ENCODE measurements around the gene KCNAB3. TPM values are rescaled to one million over a fixed set of nuclear protein-coding genes. Genes with fewer than 3 reads are reported as not detected.

Gene KCNAB3
- total RNA-seq, 1 experiment from 2014 or later: 0.38 TPM

- no peak for DNase-seq (ENCODE audit: low spot score)
Observed at GRCh38 chr17:7881276-7882054, 48.2 kb downstream of the KCNAB3 start.

DNA sequence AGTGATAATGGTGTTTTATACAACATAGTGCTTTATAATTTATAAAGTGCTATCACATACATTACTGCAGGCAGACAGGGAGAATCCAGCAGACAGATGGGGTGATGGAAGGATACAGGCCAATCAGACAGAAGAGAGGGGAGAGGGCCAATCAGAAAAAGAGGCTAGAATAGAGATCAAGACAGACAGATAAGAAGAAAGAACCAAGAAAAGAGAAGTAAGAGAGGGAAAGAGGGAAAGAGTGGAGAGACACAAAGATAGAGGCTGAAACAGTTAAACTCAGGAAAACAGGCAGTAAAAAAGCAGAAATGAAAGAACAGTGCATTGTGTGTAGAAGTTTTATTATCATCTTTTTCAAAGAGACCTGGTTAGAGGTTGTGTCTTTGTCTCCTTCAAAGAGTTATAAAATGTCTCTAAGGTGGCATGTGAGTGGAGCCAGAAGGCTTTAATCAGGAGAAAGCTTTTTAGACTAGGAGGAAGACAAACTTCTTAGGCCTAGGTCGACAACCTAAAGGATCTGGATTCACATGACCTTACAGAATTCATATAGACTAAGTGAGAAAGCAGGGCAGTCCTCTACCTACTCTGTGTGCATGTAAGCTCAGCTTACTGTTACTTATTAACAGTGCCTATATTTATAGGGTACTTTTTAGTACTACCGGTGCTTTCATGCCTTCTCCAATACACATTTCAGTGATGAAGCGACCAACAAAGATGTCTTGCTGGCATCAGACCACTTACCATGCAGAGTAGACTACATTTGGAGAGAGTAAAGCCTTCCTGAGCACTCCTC, 49.4 kb downstream of the KCNAB3 start:
- DNase-seq (ENCODE audit: low spot score): no peak

DNA sequence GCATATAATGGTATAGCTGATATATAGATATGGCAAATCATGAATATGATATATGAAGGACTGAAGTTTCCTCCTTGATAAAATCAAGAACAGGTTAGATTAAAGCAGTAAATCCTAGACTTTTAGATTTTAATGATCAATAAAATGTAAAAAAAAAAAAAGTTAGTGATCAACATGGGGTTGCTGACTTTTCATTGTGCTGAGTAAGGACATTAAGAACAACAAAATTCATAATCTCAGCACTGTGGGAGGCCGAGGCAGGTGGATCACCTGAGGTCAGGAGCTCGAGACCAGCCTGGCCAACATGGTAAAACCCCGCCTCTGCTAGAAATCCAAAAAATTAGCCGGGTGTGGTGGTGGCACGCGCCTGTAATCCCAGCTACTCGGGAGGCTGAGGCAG, 51.4 kb downstream of the KCNAB3 start:
- DNase-seq (ENCODE audit: low spot score): no peak

DNA sequence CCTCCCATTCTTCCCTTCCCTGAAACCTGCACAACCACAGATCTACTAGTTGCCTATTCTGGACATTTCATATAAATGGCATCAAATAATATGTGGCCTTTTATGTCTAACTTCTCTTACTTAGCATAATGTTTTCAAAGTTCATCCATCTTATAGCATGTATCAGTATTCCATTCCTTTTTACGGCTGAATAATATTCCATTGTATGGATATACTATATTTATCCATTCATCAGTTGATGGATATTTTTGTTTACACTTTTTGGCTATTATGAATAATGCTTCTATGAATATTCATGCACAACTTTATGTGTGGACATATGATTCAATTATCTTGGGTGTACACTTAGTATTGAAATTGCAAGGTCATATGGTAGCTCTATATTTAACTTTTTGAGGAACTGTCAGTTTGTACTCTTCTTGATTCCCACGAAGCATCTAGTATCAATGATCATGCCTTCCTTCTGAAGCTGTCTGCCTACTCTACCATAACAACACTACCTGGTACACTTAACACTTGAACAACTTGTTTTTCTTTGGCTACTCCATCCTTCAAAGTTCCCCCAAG, 53.8 kb downstream of the KCNAB3 start:
- DNase-seq (ENCODE audit: low spot score): no peak

GRCh38 chr17:7873051-7873450, 56.6 kb downstream of the KCNAB3 start:
- DNase-seq (ENCODE audit: low spot score): no peak

Other genes starting within 250 kb of the KCNAB3 start
- gene TP53, start 242.4 kb downstream of the KCNAB3 start, total RNA-seq (2014; rRNA removed; shearing (Covaris generic)): 99.3 and 107 TPM in 2 replicates
- gene WRAP53, start 241.4 kb downstream of the KCNAB3 start, total RNA-seq (2014; rRNA removed; shearing (Covaris generic)): 26.0 and 27.4 TPM in 2 replicates
- gene EFNB3, start 224.7 kb downstream of the KCNAB3 start, total RNA-seq (2014; rRNA removed; shearing (Covaris generic)): 7.6 and 11.3 TPM in 2 replicates
- 0.17 TPM in 2 replicates for gene DNAH2, start 212.1 kb downstream of the KCNAB3 start, total RNA-seq (2014; rRNA removed; shearing (Covaris generic))
- 0.16 and 0.93 TPM in 2 replicates for gene KDM6B, start 95.6 kb downstream of the KCNAB3 start, total RNA-seq (2014; rRNA removed; shearing (Covaris generic))
- gene TMEM88, start 74.8 kb downstream of the KCNAB3 start, total RNA-seq (2014; rRNA removed; shearing (Covaris generic)): not detected in 2 replicates
- 200 and 243 TPM in 2 replicates for gene NAA38, start 72.3 kb downstream of the KCNAB3 start, total RNA-seq (2014; rRNA removed; shearing (Covaris generic))
- gene CYB5D1, start 71.9 kb downstream of the KCNAB3 start, total RNA-seq (2014; rRNA removed; shearing (Covaris generic)): 15.7 and 18.4 TPM in 2 replicates
- gene CHD3, start 41.1 kb downstream of the KCNAB3 start, total RNA-seq (2014; rRNA removed; shearing (Covaris generic)): 89.2 and 104 TPM in 2 replicates
- 1.5 and 1.8 TPM in 2 replicates for gene RNF227, start 13.6 kb downstream of the KCNAB3 start, total RNA-seq (2014; rRNA removed; shearing (Covaris generic))
- gene TRAPPC1, start 2.1 kb upstream of the KCNAB3 start, total RNA-seq (2014; rRNA removed; shearing (Covaris generic)): 54.2 and 64.2 TPM in 2 replicates
- 34.5 and 35.4 TPM in 2 replicates for gene CNTROB, start 2.4 kb upstream of the KCNAB3 start, total RNA-seq (2014; rRNA removed; shearing (Covaris generic))
- gene GUCY2D, start 72.8 kb upstream of the KCNAB3 start, total RNA-seq (2014; rRNA removed; shearing (Covaris generic)): not detected in 2 replicates
- gene ALOX15B, start 109.2 kb upstream of the KCNAB3 start, total RNA-seq (2014; rRNA removed; shearing (Covaris generic)): 0.14 TPM in 1 of 2 replicates, not detected in the other
- gene ALOX12B, start 157.9 kb upstream of the KCNAB3 start, total RNA-seq (2014; rRNA removed; shearing (Covaris generic)): not detected in 2 replicates
- gene ALOXE3, start 188.7 kb upstream of the KCNAB3 start, total RNA-seq (2014; rRNA removed; shearing (Covaris generic)): 0.05 TPM in 1 of 2 replicates, not detected in the other
- not detected in 2 replicates for gene HES7, start 194.2 kb upstream of the KCNAB3 start, total RNA-seq (2014; rRNA removed; shearing (Covaris generic))
- 6.9 and 7.5 TPM in 2 replicates for gene PER1, start 222.5 kb upstream of the KCNAB3 start, total RNA-seq (2014; rRNA removed; shearing (Covaris generic))
- gene VAMP2, start 233.1 kb upstream of the KCNAB3 start, total RNA-seq (2014; rRNA removed; shearing (Covaris generic)): 1.9 and 4.3 TPM in 2 replicates
- gene TMEM107, start 246.5 kb upstream of the KCNAB3 start, total RNA-seq (2014; rRNA removed; shearing (Covaris generic)): 35.8 and 39.3 TPM in 2 replicates